IMR-90 (cell line): Measurements from ENCODE around the gene PAWR.

ENCODE experiments used
- BHLHE40 ChIP-seq: fragments of 150-350 bp; IDR thresholded peaks from 2 replicates; pipeline ENCODE4 v1.6.1; 2016; ENCODE audit warnings: mild to moderate bottlenecking, low read depth, low read length
- CEBPB ChIP-seq: IDR thresholded peaks from 2 replicates; pipeline ENCODE4 v1.6.1; 2012; ENCODE audit warnings: low read depth, low read length, improper control_type of control experiment
- CHD1 ChIP-seq: IDR thresholded peaks from 2 replicates; pipeline ENCODE4 v1.6.1; 2012; ENCODE audit warnings: low read depth, low read length, improper control_type of control experiment
- CTCF ChIP-seq: conservative IDR thresholded peaks from 2 replicates; pipeline ENCODE4 v1.5.1; 2012; ENCODE audit warnings: mild to moderate bottlenecking, low read depth, low read length, improper control_type of control experiment
- MAFK ChIP-seq: IDR thresholded peaks from 2 replicates; pipeline ENCODE4 v1.6.1; 2012; ENCODE audit warnings: low read depth, low read length, improper control_type of control experiment
- MAZ ChIP-seq: IDR thresholded peaks from 2 replicates; pipeline ENCODE4 v1.6.1; 2012; ENCODE audit warnings: low read depth, mild to moderate bottlenecking, low read length, improper control_type of control experiment, moderate library complexity, borderline replicate concordance
- MXI1 ChIP-seq: IDR thresholded peaks from 2 replicates; pipeline ENCODE4 v1.6.1; 2012; ENCODE audit warnings: low read depth, mild to moderate bottlenecking, low read length, moderate library complexity, borderline replicate concordance
- NFE2L2 ChIP-seq: fragments of 150-350 bp; IDR thresholded peaks from 2 replicates; pipeline ENCODE4 v1.6.1; 2016; ENCODE audit warnings: low read depth, mild to moderate bottlenecking, low read length
- POLR2A ChIP-seq: IDR thresholded peaks from 2 replicates; pipeline ENCODE4 v1.6.1; 2012; ENCODE audit warnings: mild to moderate bottlenecking, low read depth, low read length
- RAD21 ChIP-seq: IDR thresholded peaks from 2 replicates; pipeline ENCODE4 v1.6.1; 2012; ENCODE audit warnings: low read length, improper control_type of control experiment
- RCOR1 ChIP-seq: IDR thresholded peaks from 2 replicates; pipeline ENCODE4 v1.6.1; 2012; ENCODE audit warnings: mild to moderate bottlenecking, low read length, improper control_type of control experiment; ENCODE audit not compliant: insufficient replicate concordance
- RFX5 ChIP-seq: IDR thresholded peaks from 2 replicates; pipeline ENCODE4 v1.8.0; 2012; ENCODE audit warnings: low read depth, mild to moderate bottlenecking, low read length, moderate library complexity
- SMC3 ChIP-seq: fragments of 150-350 bp; IDR thresholded peaks from 2 replicates; pipeline ENCODE4 v1.6.1; 2016; ENCODE audit warnings: low read depth, mild to moderate bottlenecking, antibody characterized with exemption, low read length, moderate library complexity
- USF2 ChIP-seq: fragments of 150-350 bp; IDR thresholded peaks from 2 replicates; pipeline ENCODE4 v1.6.1; 2017; ENCODE audit warnings: mild to moderate bottlenecking, antibody characterized with exemption, low read length, low read depth

- TF ChIP-seq CEBPB (no peak), CTCF (no peak), MXI1 (no peak), RFX5 (no peak), POLR2A (no peak), USF2 (no peak), RAD21 (no peak), BHLHE40 (no peak), MAFK (no peak), SMC3 (no peak), NFE2L2 (no peak), MAZ (no peak), RCOR1 (no peak), CHD1 (no peak)
These were observed 17.4 kb downstream of the PAWR start for GRCh38 chr12:79673354-79673753.
